Spleen (tissue), 7 donors: ENCODE results near the gene TSHZ3.

ENCODE experiments used
- POLR2A ChIP-seq, 3 donors: fragments of 450-650 bp; IDR thresholded peaks; one replicate each; pipeline ENCODE4 v1.5.1; 2017; ENCODE audit warnings: antibody characterized with exemption in 3 of 3, mild to moderate bottlenecking in 1 of 3
- TF ChIP-seq, protein P1 (sequence below), 11 experiments: fragments of 200-600 bp in 7 of 11; fragments of 450-650 bp in 4 of 11; sonication (generic) in 4 of 11; IDR thresholded peaks in 8 of 11; conservative IDR thresholded peaks in 3 of 11; 1 replicate in 7 of 11; 2 replicates in 4 of 11; pipeline versions ENCODE4 v1.4.0 to v1.8.0; 2016 to 2021; ENCODE audit warnings: antibody characterized with exemption in 11 of 11, inconsistent platforms in 4 of 11, mild to moderate bottlenecking in 1 of 11
- donor health status: DM: no; HTN: no; CAD: no; lungs with moderate emphysema.
- donor health status: DM: no; HTN: no; CAD: no.
- donor health status: DM: no; HTN: no; CAD: no.

GRCh38 chr19:31340042-31341025 lies 8.9 kb downstream of the TSHZ3 start:
- TF ChIP-seq, protein P1, sequence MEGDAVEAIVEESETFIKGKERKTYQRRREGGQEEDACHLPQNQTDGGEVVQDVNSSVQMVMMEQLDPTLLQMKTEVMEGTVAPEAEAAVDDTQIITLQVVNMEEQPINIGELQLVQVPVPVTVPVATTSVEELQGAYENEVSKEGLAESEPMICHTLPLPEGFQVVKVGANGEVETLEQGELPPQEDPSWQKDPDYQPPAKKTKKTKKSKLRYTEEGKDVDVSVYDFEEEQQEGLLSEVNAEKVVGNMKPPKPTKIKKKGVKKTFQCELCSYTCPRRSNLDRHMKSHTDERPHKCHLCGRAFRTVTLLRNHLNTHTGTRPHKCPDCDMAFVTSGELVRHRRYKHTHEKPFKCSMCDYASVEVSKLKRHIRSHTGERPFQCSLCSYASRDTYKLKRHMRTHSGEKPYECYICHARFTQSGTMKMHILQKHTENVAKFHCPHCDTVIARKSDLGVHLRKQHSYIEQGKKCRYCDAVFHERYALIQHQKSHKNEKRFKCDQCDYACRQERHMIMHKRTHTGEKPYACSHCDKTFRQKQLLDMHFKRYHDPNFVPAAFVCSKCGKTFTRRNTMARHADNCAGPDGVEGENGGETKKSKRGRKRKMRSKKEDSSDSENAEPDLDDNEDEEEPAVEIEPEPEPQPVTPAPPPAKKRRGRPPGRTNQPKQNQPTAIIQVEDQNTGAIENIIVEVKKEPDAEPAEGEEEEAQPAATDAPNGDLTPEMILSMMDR (IDR thresholded peaks at IDR 0.05 in 8 of 11, conservative IDR thresholded peaks at IDR 0.05 in 3 of 11): no peak
- no peak for TF ChIP-seq POLR2A (IDR thresholded peaks at IDR 0.05)
